ENCODE measurements around the gene DCTN4.

DCTN4 gene

DNA sequence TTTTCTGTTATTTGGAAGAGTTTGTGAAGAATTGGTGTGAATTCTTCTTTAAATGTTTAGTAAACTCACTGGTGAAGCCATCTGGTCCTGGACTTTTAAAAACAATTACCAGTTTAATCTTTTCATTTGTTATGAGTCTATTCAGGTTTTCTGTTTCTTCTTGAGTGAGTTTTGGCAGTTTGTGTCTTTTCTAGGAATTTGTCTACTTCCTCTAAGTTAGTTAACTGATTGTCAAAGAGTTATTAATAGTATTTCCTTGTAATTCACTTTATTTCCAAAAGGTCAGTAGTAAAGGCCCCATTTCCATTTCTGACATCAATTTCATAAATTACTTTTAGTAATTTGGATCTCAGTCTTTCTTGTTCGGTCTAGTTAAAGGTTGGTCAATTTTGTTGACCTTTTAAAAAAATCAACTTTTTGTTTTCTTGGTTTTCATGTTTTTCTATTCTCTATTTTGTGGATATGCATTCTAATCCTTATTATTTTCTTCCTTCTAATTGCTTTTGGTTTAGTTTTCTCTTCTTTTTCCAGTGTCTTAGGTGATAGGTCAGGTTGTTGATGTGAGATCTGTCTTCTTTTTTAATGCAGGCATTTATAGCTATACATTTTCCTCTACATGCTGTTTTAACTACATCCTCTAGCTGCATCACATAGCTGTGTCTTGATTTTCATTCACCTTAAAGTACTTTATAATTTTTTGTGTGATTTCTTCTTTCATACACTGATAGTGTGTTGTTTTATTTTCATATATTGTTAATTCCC lies 12.4 kb upstream of the DCTN4 start:
- TF ChIP-seq, protein P1, sequence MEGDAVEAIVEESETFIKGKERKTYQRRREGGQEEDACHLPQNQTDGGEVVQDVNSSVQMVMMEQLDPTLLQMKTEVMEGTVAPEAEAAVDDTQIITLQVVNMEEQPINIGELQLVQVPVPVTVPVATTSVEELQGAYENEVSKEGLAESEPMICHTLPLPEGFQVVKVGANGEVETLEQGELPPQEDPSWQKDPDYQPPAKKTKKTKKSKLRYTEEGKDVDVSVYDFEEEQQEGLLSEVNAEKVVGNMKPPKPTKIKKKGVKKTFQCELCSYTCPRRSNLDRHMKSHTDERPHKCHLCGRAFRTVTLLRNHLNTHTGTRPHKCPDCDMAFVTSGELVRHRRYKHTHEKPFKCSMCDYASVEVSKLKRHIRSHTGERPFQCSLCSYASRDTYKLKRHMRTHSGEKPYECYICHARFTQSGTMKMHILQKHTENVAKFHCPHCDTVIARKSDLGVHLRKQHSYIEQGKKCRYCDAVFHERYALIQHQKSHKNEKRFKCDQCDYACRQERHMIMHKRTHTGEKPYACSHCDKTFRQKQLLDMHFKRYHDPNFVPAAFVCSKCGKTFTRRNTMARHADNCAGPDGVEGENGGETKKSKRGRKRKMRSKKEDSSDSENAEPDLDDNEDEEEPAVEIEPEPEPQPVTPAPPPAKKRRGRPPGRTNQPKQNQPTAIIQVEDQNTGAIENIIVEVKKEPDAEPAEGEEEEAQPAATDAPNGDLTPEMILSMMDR (conservative IDR thresholded peaks at IDR 0.05; ENCODE audit: low read length), result no peak
- no peak for TF ChIP-seq EZH2phosphoT487 (IDR thresholded peaks at IDR 0.05; ENCODE audit: borderline replicate concordance)
- Histone ChIP-seq H3K4me1 (ENCODE audit: insufficient read depth, low read length, poor library complexity, severe bottlenecking) (peaks cover 69% of the 10 kb centered on the region), H2AFZ (ENCODE audit: low read length) (no peak overlapping the region), H3K79me2 (ENCODE audit: insufficient read depth, low read length) (peaks cover 45% of the 10 kb centered on the region), H3K4me2 (ENCODE audit: low read depth, low read length, poor library complexity, severe bottlenecking) (no peak overlapping the region), H3K9me2 (replicated peaks; ENCODE audit: low read depth, low read length) (no peaks in the 10 kb centered on the region), H3F3A (ENCODE audit: low read depth) (peaks cover 3% of the 10 kb centered on the region; the same call in 1 of the 2 replicates), H3K4me3 (ENCODE audit: low read length, poor library complexity, severe bottlenecking) (no peak overlapping the region), H3K9me3 (ENCODE audit: insufficient read depth, low read depth, low read length) (0 out of 2 replicates have a peak, but pooled peaks cover 9% of the 10 kb centered on the region), H4K20me1 (ENCODE audit: insufficient read depth, low read length, poor library complexity, severe bottlenecking) (no peaks in the 10 kb centered on the region), H3K9ac (ENCODE audit: low read depth, low read length, poor library complexity, severe bottlenecking) (no peak overlapping the region), H3K36me3 (ENCODE audit: insufficient read depth, low read length) (no peaks in the 10 kb centered on the region), H3K27me3 (ENCODE audit: insufficient read depth, low read length, poor library complexity, severe bottlenecking) (no peaks in the 10 kb centered on the region)

DNA sequence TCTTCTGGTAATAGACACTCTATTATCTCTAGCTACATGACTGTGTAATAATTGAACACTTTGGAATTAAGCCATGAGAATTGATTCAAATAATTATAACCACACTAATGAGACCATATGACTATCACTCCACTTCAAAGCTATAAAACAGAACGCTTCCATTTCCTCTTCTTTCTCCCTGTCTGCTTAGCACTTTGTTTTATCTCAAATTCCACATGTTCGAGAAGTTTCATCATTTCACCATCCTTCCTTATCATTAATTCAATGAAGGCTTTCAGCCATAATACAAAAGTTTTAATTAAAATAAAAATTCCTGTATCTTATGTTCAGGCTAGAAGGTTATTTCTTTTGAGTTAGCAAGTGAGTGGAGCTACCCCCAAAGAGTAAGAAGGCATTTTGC lies 7.4 kb upstream of the DCTN4 start:
- Histone ChIP-seq H2AFZ (ENCODE audit: low read length) (no peak overlapping the region), H3K9ac (ENCODE audit: low read depth, low read length, poor library complexity, severe bottlenecking) (peak overlapping the region; percentile 88), H3K36me3 (ENCODE audit: insufficient read depth, low read length) (no peaks in the 10 kb centered on the region), H3K4me1 (ENCODE audit: insufficient read depth, low read length, poor library complexity, severe bottlenecking) (peaks cover 83% of the 10 kb centered on the region), H3K27me3 (ENCODE audit: insufficient read depth, low read length, poor library complexity, severe bottlenecking) (no peaks in the 10 kb centered on the region), H3K4me3 (ENCODE audit: low read length, poor library complexity, severe bottlenecking) (peak overlapping the region; percentile 63), H3K9me3 (ENCODE audit: insufficient read depth, low read depth, low read length) (0 out of 2 replicates have a peak, but pooled peaks cover 3% of the 10 kb centered on the region), H3F3A (ENCODE audit: low read depth) (peaks cover 30% of the 10 kb centered on the region), H3K79me2 (ENCODE audit: insufficient read depth, low read length) (peaks cover 25% of the 10 kb centered on the region; the same call in 1 of the 2 replicates), H4K20me1 (ENCODE audit: insufficient read depth, low read length, poor library complexity, severe bottlenecking) (no peaks in the 10 kb centered on the region), H3K4me2 (ENCODE audit: low read depth, low read length, poor library complexity, severe bottlenecking) (peak overlapping the region; percentile 87), H3K9me2 (replicated peaks; ENCODE audit: low read depth, low read length) (no peaks in the 10 kb centered on the region)
- TF ChIP-seq, protein P1 (conservative IDR thresholded peaks at IDR 0.05; ENCODE audit: low read length), result no peak
- no peak for TF ChIP-seq EZH2phosphoT487 (IDR thresholded peaks at IDR 0.05; ENCODE audit: borderline replicate concordance)

DNA sequence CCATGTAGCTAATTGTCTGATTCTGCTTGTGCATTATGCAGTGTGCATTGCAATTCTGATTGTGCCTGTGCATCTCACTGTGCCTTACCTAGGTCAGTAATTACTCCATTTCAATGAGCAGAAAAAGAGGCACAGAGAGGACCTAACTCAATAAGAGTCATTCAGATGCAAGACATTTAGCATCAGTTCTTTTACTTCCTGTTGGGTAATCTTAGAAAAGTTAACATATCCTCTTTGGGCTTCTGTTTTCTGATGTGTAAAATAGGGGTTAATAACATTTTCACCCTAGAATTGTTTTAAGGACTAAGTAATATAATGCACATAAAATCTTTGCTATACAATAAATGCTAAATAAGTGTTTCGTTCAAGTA lies 7.0 kb upstream of the DCTN4 start:
- Histone ChIP-seq H3K4me2 (ENCODE audit: low read depth, low read length, poor library complexity, severe bottlenecking) (peak overlapping the region; percentile 87), H3K9me2 (replicated peaks; ENCODE audit: low read depth, low read length) (no peaks in the 10 kb centered on the region), H3K27me3 (ENCODE audit: insufficient read depth, low read length, poor library complexity, severe bottlenecking) (no peaks in the 10 kb centered on the region), H3K36me3 (ENCODE audit: insufficient read depth, low read length) (no peaks in the 10 kb centered on the region), H3K79me2 (ENCODE audit: insufficient read depth, low read length) (peaks cover 27% of the 10 kb centered on the region; the same call in 1 of the 2 replicates), H3K4me3 (ENCODE audit: low read length, poor library complexity, severe bottlenecking) (peak overlapping the region; percentile 63), H3K4me1 (ENCODE audit: insufficient read depth, low read length, poor library complexity, severe bottlenecking) (peaks cover 83% of the 10 kb centered on the region), H3F3A (ENCODE audit: low read depth) (peaks cover 30% of the 10 kb centered on the region), H3K9ac (ENCODE audit: low read depth, low read length, poor library complexity, severe bottlenecking) (peak overlapping the region; percentile 88), H2AFZ (ENCODE audit: low read length) (no peak overlapping the region), H3K9me3 (ENCODE audit: insufficient read depth, low read depth, low read length) (no peaks in the 10 kb centered on the region), H4K20me1 (ENCODE audit: insufficient read depth, low read length, poor library complexity, severe bottlenecking) (no peaks in the 10 kb centered on the region)
- no peak for TF ChIP-seq EZH2phosphoT487 (IDR thresholded peaks at IDR 0.05; ENCODE audit: borderline replicate concordance)
- TF ChIP-seq, protein P1 (conservative IDR thresholded peaks at IDR 0.05; ENCODE audit: low read length), result no peak

All from Loucy (cell line).